OCI-LY3 (cell line): ENCODE measurements around the gene ESPL1.

Experiments
- EZH2phosphoT487 ChIP-seq: fragments of 200-600 bp; shearing (Covaris generic); IDR thresholded peaks from 2 replicates; pipeline ENCODE4 v1.6.1; 2018; ENCODE audit warnings: antibody characterized with exemption, mixed run types, low read depth
- TF ChIP-seq, protein P1 (sequence below): fragments of 200-600, 300-600 bp; sonication (generic); IDR thresholded peaks from 2 replicates; pipeline ENCODE4 v1.5.1; 2014; ENCODE audit warnings: antibody characterized with exemption, low read length, low read depth

DNA sequence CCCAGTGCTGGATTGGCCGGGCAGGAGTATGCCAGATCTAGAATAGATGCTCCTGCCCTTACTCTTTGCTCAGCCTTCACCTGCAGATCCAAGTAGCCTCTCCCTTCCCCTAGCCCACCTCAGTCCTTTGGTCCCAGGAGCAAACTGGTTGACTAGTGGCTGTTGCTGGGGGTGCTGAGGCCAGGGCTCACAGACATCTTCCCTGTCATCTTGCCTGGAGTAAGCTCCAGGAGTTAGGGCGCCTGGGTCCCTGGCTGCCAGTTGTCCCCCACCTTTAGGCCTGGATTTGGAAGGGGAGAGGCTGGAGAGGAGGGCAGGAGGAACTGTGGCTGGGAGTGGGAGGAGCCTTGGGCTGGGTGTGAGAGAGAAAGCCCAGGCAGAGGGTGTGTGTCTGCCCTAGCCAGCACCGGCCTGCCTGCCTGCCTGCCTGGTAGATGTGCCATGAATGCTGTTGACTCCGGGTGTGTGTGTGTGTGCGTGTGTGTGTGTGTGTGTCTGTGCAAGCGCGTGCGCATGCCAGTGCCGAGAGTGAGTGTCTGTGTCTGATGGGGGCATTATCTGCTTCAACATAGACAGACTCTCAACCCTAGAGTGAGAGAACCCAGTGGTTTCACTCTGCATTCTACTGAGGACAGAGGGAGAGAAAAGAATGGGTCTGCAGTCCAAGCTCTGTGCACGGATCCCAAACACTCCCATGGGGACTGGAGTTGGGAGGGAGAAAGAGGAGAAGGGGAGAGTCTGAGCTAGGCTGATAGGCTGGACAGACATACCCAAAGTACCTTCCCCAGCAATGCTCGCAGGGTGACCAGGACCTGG lies 35.2 kb upstream of the ESPL1 start:
- TF ChIP-seq, protein P1, sequence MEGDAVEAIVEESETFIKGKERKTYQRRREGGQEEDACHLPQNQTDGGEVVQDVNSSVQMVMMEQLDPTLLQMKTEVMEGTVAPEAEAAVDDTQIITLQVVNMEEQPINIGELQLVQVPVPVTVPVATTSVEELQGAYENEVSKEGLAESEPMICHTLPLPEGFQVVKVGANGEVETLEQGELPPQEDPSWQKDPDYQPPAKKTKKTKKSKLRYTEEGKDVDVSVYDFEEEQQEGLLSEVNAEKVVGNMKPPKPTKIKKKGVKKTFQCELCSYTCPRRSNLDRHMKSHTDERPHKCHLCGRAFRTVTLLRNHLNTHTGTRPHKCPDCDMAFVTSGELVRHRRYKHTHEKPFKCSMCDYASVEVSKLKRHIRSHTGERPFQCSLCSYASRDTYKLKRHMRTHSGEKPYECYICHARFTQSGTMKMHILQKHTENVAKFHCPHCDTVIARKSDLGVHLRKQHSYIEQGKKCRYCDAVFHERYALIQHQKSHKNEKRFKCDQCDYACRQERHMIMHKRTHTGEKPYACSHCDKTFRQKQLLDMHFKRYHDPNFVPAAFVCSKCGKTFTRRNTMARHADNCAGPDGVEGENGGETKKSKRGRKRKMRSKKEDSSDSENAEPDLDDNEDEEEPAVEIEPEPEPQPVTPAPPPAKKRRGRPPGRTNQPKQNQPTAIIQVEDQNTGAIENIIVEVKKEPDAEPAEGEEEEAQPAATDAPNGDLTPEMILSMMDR, result no peak
- TF ChIP-seq EZH2phosphoT487, result no peak
